HG02943 (cell line): ENCODE data around the gene CLIP1.
"Not testable (repeated sequence)": the region's sequence is repeated elsewhere in the genome, so short reads cannot be mapped to it uniquely, and the experiment has no call there.

Experiments
- ATAC-seq: cut with Tn5 transposase; IDR thresholded peaks from one replicate; pipeline ENCODE4 v1.9.1; 2021; ENCODE audit warnings: mild to moderate bottlenecking, low read depth, moderate library complexity; ENCODE audit not compliant: unreplicated experiment

Gene CLIP1

GRCh38 chr12:122362755-122363154, 59.7 kb downstream of the CLIP1 start:
- no peak for ATAC-seq

GRCh38 chr12:122358403-122358802, 64.1 kb downstream of the CLIP1 start:
- ATAC-seq, result not testable (repeated sequence)

GRCh38 chr12:122357536-122357935, 64.9 kb downstream of the CLIP1 start:
- not testable (repeated sequence) for ATAC-seq

GRCh38 chr12:122356991-122357390, 65.5 kb downstream of the CLIP1 start:
- ATAC-seq, result not testable (repeated sequence)

GRCh38 chr12:122356192-122356635, 66.3 kb downstream of the CLIP1 start:
- ATAC-seq, result no peak

GRCh38 chr12:122355706-122356105, 66.8 kb downstream of the CLIP1 start:
- ATAC-seq, result no peak

GRCh38 chr12:122354958-122355641, 67.4 kb downstream of the CLIP1 start:
- no peak for ATAC-seq

GRCh38 chr12:122352394-122352793, 70.1 kb downstream of the CLIP1 start:
- no peak for ATAC-seq

GRCh38 chr12:122350141-122350848, 72.2 kb downstream of the CLIP1 start:
- no peak for ATAC-seq

- ATAC-seq, result no peak
Measured at GRCh38 chr12:122349078-122349477, 73.4 kb downstream of the CLIP1 start.

GRCh38 chr12:122348505-122348904, 74.0 kb downstream of the CLIP1 start:
- ATAC-seq, result no peak

- ATAC-seq, result no peak
Measured at GRCh38 chr12:122346054-122346453, 76.4 kb downstream of the CLIP1 start.

GRCh38 chr12:122345042-122345441, 77.4 kb downstream of the CLIP1 start:
- no peak for ATAC-seq

- ATAC-seq, result no peak
Measured at GRCh38 chr12:122336015-122336946, 86.2 kb downstream of the CLIP1 start.

GRCh38 chr12:122333142-122334087, 89.1 kb downstream of the CLIP1 start:
- no peak for ATAC-seq

- ATAC-seq, result no peak
Measured at GRCh38 chr12:122327494-122328385, 94.7 kb downstream of the CLIP1 start.

- ATAC-seq, result no peak
Measured at GRCh38 chr12:122327014-122327413, 95.5 kb downstream of the CLIP1 start.

GRCh38 chr12:122326586-122326985, 95.9 kb downstream of the CLIP1 start:
- no peak for ATAC-seq
